Loucy (cell line): Measurements from ENCODE around the gene CDC73.

Source experiments
- H2AFZ ChIP-seq: fragments of 200-600 bp; sonication (generic); 2 replicates; pipeline ENCODE4 v1.6.0; 2016; ENCODE audit warnings: antibody characterized with exemption, mild to moderate bottlenecking, low read length, moderate library complexity
- H3F3A ChIP-seq: fragments of 200-600 bp; 2 replicates; pipeline ENCODE4 v1.6.0; 2016; ENCODE audit warnings: antibody characterized with exemption, low read depth, mild to moderate bottlenecking
- H3K27me3 ChIP-seq: fragments of 200-600 bp; sonication (generic); 2 replicates; pipeline ENCODE4 v1.6.1; 2014; ENCODE audit warnings: low read length, mild to moderate bottlenecking; ENCODE audit not compliant: insufficient read depth, poor library complexity, severe bottlenecking
- H3K36me3 ChIP-seq: fragments of 200-600 bp; sonication (generic); 2 replicates; pipeline ENCODE4 v1.6.1; 2016; ENCODE audit warnings: low read length; ENCODE audit not compliant: insufficient read depth
- H3K4me1 ChIP-seq: fragments of 200-600 bp; sonication (generic); 2 replicates; pipeline ENCODE4 v1.5.1; 2014; ENCODE audit warnings: low read length, mild to moderate bottlenecking; ENCODE audit not compliant: insufficient read depth, poor library complexity, severe bottlenecking
- H3K4me2 ChIP-seq: fragments of 200-600 bp; sonication (generic); 2 replicates; pipeline ENCODE4 v1.6.0; 2014; ENCODE audit warnings: antibody characterized with exemption, low read length, low read depth, mild to moderate bottlenecking; ENCODE audit not compliant: poor library complexity, severe bottlenecking
- H3K4me3 ChIP-seq: fragments of 200-600 bp; sonication (generic); 2 replicates; pipeline ENCODE4 v1.5.1; 2014; ENCODE audit warnings: low read length, mild to moderate bottlenecking, mixed read lengths; ENCODE audit not compliant: poor library complexity, severe bottlenecking
- H3K79me2 ChIP-seq: fragments of 200-600 bp; sonication (generic); 2 replicates; pipeline ENCODE4 v1.6.1; 2014; ENCODE audit warnings: low read length; ENCODE audit not compliant: insufficient read depth
- H3K9ac ChIP-seq: fragments of 200-600 bp; sonication (generic); 2 replicates; pipeline ENCODE4 v1.6.0; 2014; ENCODE audit warnings: mild to moderate bottlenecking, low read depth, low read length, moderate library complexity; ENCODE audit not compliant: poor library complexity, severe bottlenecking
- H3K9me2 ChIP-seq: fragments of 200-600 bp; sonication (generic); replicated peaks from 2 replicates; pipeline ENCODE4 v1.6.1; 2016; ENCODE audit warnings: low read depth, low read length, mixed read lengths
- H3K9me3 ChIP-seq: fragments of 200-600 bp; sonication (generic); 2 replicates; pipeline ENCODE4 v1.6.1; 2014; ENCODE audit warnings: mild to moderate bottlenecking, antibody characterized with exemption, low read length, low read depth; ENCODE audit not compliant: insufficient read depth
- H4K20me1 ChIP-seq: fragments of 200-600 bp; sonication (generic); 2 replicates; pipeline ENCODE4 v1.6.0; 2014; ENCODE audit warnings: antibody characterized with exemption, low read length, mild to moderate bottlenecking; ENCODE audit not compliant: insufficient read depth, poor library complexity, severe bottlenecking
- EZH2phosphoT487 ChIP-seq: fragments of 200-600 bp; IDR thresholded peaks from 2 replicates; pipeline ENCODE4 v1.6.1; 2018; ENCODE audit warnings: antibody characterized with exemption, mild to moderate bottlenecking, moderate library complexity, borderline replicate concordance
- TF ChIP-seq, protein P1 (sequence below): fragments of 200-600 bp; sonication (generic); conservative IDR thresholded peaks from 2 replicates; pipeline ENCODE4 v1.5.1; 2014; ENCODE audit warnings: mild to moderate bottlenecking, antibody characterized with exemption, low read length

The CDC73 gene

DNA sequence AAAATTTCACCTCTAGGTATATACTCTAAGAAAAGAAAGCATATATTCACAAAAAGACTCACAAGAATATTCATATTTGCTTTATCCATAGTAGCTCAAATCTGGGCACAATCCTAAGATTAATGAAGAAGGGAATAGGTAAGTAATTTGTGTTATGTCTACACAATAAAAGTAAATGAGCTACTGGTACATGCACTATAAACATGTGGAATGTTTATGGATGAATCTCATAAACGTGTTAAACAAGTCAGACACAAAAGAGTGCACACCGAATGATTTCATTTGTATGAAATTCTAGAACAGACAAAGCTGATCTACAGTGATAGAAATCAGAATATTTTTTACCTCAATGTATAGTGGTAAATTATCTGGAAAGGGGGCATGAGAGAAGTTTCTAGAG lies 179.9 kb downstream of the CDC73 start:
- H3K9me2 ChIP-seq = 0 out of 2 replicates have a peak, but pooled peaks cover 4% of the 10 kb centered on the region
- no peak overlapping the region for H3K4me3 ChIP-seq
- no peaks in the 10 kb centered on the region for H3K79me2 ChIP-seq
- no peaks in the 10 kb centered on the region for H3F3A ChIP-seq
- H3K9me3 ChIP-seq = no peaks in the 10 kb centered on the region
- H2AFZ ChIP-seq = no peak overlapping the region
- TF ChIP-seq EZH2phosphoT487 = no peak
- TF ChIP-seq, protein P1, sequence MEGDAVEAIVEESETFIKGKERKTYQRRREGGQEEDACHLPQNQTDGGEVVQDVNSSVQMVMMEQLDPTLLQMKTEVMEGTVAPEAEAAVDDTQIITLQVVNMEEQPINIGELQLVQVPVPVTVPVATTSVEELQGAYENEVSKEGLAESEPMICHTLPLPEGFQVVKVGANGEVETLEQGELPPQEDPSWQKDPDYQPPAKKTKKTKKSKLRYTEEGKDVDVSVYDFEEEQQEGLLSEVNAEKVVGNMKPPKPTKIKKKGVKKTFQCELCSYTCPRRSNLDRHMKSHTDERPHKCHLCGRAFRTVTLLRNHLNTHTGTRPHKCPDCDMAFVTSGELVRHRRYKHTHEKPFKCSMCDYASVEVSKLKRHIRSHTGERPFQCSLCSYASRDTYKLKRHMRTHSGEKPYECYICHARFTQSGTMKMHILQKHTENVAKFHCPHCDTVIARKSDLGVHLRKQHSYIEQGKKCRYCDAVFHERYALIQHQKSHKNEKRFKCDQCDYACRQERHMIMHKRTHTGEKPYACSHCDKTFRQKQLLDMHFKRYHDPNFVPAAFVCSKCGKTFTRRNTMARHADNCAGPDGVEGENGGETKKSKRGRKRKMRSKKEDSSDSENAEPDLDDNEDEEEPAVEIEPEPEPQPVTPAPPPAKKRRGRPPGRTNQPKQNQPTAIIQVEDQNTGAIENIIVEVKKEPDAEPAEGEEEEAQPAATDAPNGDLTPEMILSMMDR = no peak
- H3K9ac ChIP-seq = no peak overlapping the region
- no peaks in the 10 kb centered on the region for H3K36me3 ChIP-seq
- no peak overlapping the region for H3K4me2 ChIP-seq
- H3K27me3 ChIP-seq = no peaks in the 10 kb centered on the region
- H4K20me1 ChIP-seq = no peaks in the 10 kb centered on the region
- H3K4me1 ChIP-seq = no peaks in the 10 kb centered on the region

DNA sequence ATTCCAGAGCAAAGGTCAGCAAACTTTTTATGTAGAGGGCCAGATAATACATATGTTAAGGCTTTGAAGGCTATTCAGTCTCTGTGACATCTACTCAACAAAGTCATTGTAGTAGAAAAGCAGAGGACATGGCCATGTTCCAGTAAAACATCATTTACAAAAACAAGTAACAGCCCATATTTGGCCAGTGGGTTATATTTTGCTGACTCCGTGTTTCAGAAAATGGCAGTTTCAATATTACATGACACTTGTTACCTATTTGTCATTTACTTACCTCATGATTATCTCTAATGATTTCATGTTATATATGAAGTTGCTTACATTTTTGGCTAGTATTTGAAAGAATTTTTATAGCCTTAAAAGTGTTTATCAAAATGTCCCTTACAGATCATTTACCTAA lies 182.0 kb downstream of the CDC73 start:
- no peaks in the 10 kb centered on the region for H3F3A ChIP-seq
- H3K9me3 ChIP-seq = no peaks in the 10 kb centered on the region
- no peaks in the 10 kb centered on the region for H3K27me3 ChIP-seq
- no peaks in the 10 kb centered on the region for H3K4me1 ChIP-seq
- no peaks in the 10 kb centered on the region for H4K20me1 ChIP-seq
- no peaks in the 10 kb centered on the region for H3K36me3 ChIP-seq
- 0 out of 2 replicates have a peak, but pooled peaks cover 4% of the 10 kb centered on the region for H3K9me2 ChIP-seq
- H3K4me2 ChIP-seq = no peak overlapping the region
- TF ChIP-seq, protein P1 = no peak
- TF ChIP-seq EZH2phosphoT487 = no peak
- H3K79me2 ChIP-seq = no peaks in the 10 kb centered on the region
- H3K4me3 ChIP-seq = no peak overlapping the region
- H3K9ac ChIP-seq = no peak overlapping the region
- no peak overlapping the region for H2AFZ ChIP-seq
